AG04449 (cell line): ENCODE measurements around the gene PRM3.

Experiments
- CTCF ChIA-PET: fragments of 350-600 bp; formaldehyde crosslinking; extraction: SDS; loops from one replicate; lab custom pipeline; 2021; ENCODE audit warnings: antibody characterized with exemption; lab: Yijun Ruan, JAX
- POLR2A ChIA-PET: fragments of 400-600, 350-600 bp; formaldehyde crosslinking; extraction: SDS; loops from one replicate; lab custom pipeline; 2020; ENCODE audit warnings: antibody characterized with exemption, inconsistent platforms; lab: Yijun Ruan, JAX
- DNase-seq: peaks from one replicate; pipeline ENCODE4 v3.0.0-alpha.2; 2010; ENCODE audit warnings: low read depth, low spot score
- H3K4me3 ChIP-seq: 2 replicates; pipeline ENCODE4 v1.5.1; 2011; ENCODE audit warnings: low read depth, mild to moderate bottlenecking, control low read depth, low read length
- CTCF ChIP-seq: IDR thresholded peaks from one replicate; pipeline ENCODE4 v1.5.1; 2011; ENCODE audit warnings: mild to moderate bottlenecking, moderate library complexity, low read length, control low read depth, inconsistent platforms; ENCODE audit not compliant: insufficient read depth; ENCODE audit errors: missing control alignments

Gene PRM3

GRCh38 chr16:11316331-11317015 lies 43.0 kb upstream of the PRM3 start:
- no peak for TF ChIP-seq CTCF
- H3K4me3 ChIP-seq: no peak overlapping the region
- ChIA-PET POLR2A (no interaction called here), CTCF (interaction anchor here (0.6 kb wide), 1 partner anchor 37 kb away, joined by 3 read pairs; no protein-coding TSS in a partner anchor)
- no peak for DNase-seq

GRCh38 chr16:11315510-11315909 lies 42.1 kb upstream of the PRM3 start:
- TF ChIP-seq CTCF: peak; percentile 26
- POLR2A ChIA-PET: no interaction called here

GRCh38 chr16:11314309-11314894 lies 41.0 kb upstream of the PRM3 start:
- TF ChIP-seq CTCF: no peak
- no peak for DNase-seq
- POLR2A ChIA-PET: no interaction called here
- no peak overlapping the region for H3K4me3 ChIP-seq
- CTCF ChIA-PET: interaction anchor here (1.4 kb wide), 1 partner anchor 56 kb away, joined by 3 read pairs; no protein-coding TSS in a partner anchor

More at GRCh38 chr16:11315510-11315909, 42.1 kb upstream of the PRM3 start:
- H3K4me3 ChIP-seq: no peak overlapping the region
- no peak for DNase-seq
- CTCF ChIA-PET: no interaction called here

- DNase-seq: no peak
- no peak for TF ChIP-seq CTCF
- H3K4me3 ChIP-seq: no peak overlapping the region
- ChIA-PET POLR2A (interaction anchor here (0.6 kb wide), 1 partner anchor 41 kb away, joined by 3 read pairs; no protein-coding TSS in a partner anchor), CTCF (interaction anchor here (1.4 to 1.7 kb wide), 3 partner anchors 15 to 350 kb away, joined by 3 to 4 read pairs (median 3); no protein-coding TSS in a partner anchor)
These were observed 40.3 kb upstream of the PRM3 start for GRCh38 chr16:11313493-11314308.

GRCh38 chr16:11312718-11313492 lies 39.5 kb upstream of the PRM3 start:
- ChIA-PET POLR2A (interaction anchor here (0.6 kb wide), 1 partner anchor 42 kb away, joined by 3 read pairs; no protein-coding TSS in a partner anchor), CTCF (interaction anchor here (1.4 to 1.7 kb wide), 3 partner anchors 16 to 349 kb away, joined by 3 to 4 read pairs (median 4); no protein-coding TSS in a partner anchor)
- no peak overlapping the region for H3K4me3 ChIP-seq
- no peak for TF ChIP-seq CTCF
- DNase-seq: no peak
